Measurements from ENCODE around the gene RAD21L1.

DNA sequence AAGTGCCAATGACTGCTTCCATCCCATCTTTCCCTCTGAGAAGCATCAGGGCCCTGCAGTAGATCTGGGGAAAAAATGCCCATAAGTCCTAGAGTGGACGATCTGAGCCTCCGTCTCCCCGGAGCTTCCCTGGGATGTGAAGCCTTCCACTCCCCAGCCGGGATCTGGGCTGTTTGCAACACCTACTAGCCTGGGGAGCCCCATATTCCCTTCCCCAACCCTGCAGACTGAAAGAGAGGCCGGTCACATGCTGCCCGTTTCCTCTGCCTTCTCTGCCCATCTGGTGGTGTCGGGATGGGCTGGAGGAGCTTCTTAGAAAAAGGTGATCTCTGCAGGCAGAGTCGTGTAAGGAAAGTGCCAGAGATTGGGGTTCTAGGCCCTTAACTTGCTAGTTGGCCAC is 41.3 kb downstream of the RAD21L1 start:
- TF ChIP-seq CTCF (IDR thresholded peaks at IDR 0.05) = no peak
- TF ChIP-seq EZH2 (IDR thresholded peaks at IDR 0.05) = no peak
